ENCODE data around the gene SLC19A1.

SLC19A1 gene

GRCh38 chr21:45580576-45581321 lies 38.5 kb upstream of the SLC19A1 start:
- Histone ChIP-seq H3K9me3 (ENCODE audit: control insufficient read depth, insufficient read depth, low read length) (peaks cover 4% of the 10 kb centered on the region), H3K4me1 (ENCODE audit: insufficient read depth, low read length) (no peaks in the 10 kb centered on the region), H3K36me3 (ENCODE audit: insufficient read depth, low read length) (no peaks in the 10 kb centered on the region), H3K9ac (ENCODE audit: low read depth, low read length) (no peak overlapping the region)

- H3K9ac ChIP-seq (ENCODE audit: low read depth, low read length): no peak overlapping the region
- H3K36me3 ChIP-seq (ENCODE audit: insufficient read depth, low read length): no peaks in the 10 kb centered on the region
- H3K4me1 ChIP-seq (ENCODE audit: insufficient read depth, low read length): no peaks in the 10 kb centered on the region
- peaks cover 4% of the 10 kb centered on the region for H3K9me3 ChIP-seq (ENCODE audit: control insufficient read depth, insufficient read depth, low read length)
These were observed 37.9 kb upstream of the SLC19A1 start for GRCh38 chr21:45580181-45580575.

GRCh38 chr21:45579383-45580180 lies 37.3 kb upstream of the SLC19A1 start:
- Histone ChIP-seq H3K36me3 (ENCODE audit: insufficient read depth, low read length) (no peaks in the 10 kb centered on the region), H3K9ac (ENCODE audit: low read depth, low read length) (no peak overlapping the region), H3K9me3 (ENCODE audit: control insufficient read depth, insufficient read depth, low read length) (peaks cover 4% of the 10 kb centered on the region), H3K4me1 (ENCODE audit: insufficient read depth, low read length) (no peaks in the 10 kb centered on the region; the same call in 1 of the 2 replicates)

- H3K9ac ChIP-seq (ENCODE audit: low read depth, low read length): no peak overlapping the region
- H3K9me3 ChIP-seq (ENCODE audit: control insufficient read depth, insufficient read depth, low read length): peaks cover 4% of the 10 kb centered on the region
These were observed 36.7 kb upstream of the SLC19A1 start for GRCh38 chr21:45578811-45579381.

GRCh38 chr21:45578176-45578801 lies 36.0 kb upstream of the SLC19A1 start:
- no peaks in the 10 kb centered on the region for H3K36me3 ChIP-seq (ENCODE audit: insufficient read depth, low read length)
- H3K9me3 ChIP-seq (ENCODE audit: control insufficient read depth, insufficient read depth, low read length): peaks cover 4% of the 10 kb centered on the region
- H3K4me1 ChIP-seq (ENCODE audit: insufficient read depth, low read length): no peaks in the 10 kb centered on the region; the same call in 1 of the 2 replicates
- no peak overlapping the region for H3K9ac ChIP-seq (ENCODE audit: low read depth, low read length)

More at GRCh38 chr21:45578811-45579381, 36.7 kb upstream of the SLC19A1 start:
- H3K4me1 ChIP-seq (ENCODE audit: insufficient read depth, low read length): no peaks in the 10 kb centered on the region; the same call in 1 of the 2 replicates
- no peaks in the 10 kb centered on the region for H3K36me3 ChIP-seq (ENCODE audit: insufficient read depth, low read length)

GRCh38 chr21:45577801-45578175 lies 35.5 kb upstream of the SLC19A1 start:
- H3K4me1 ChIP-seq (ENCODE audit: insufficient read depth, low read length): no peaks in the 10 kb centered on the region; the same call in 1 of the 2 replicates
- H3K9me3 ChIP-seq (ENCODE audit: control insufficient read depth, insufficient read depth, low read length): no peaks in the 10 kb centered on the region; the same call in 1 of the 2 replicates
- no peaks in the 10 kb centered on the region for H3K36me3 ChIP-seq (ENCODE audit: insufficient read depth, low read length)
- no peak overlapping the region for H3K9ac ChIP-seq (ENCODE audit: low read depth, low read length)

- H3K4me1 ChIP-seq (ENCODE audit: insufficient read depth, low read length): no peaks in the 10 kb centered on the region; the same call in 1 of the 2 replicates
- H3K9me3 ChIP-seq (ENCODE audit: control insufficient read depth, insufficient read depth, low read length): no peaks in the 10 kb centered on the region
- no peak overlapping the region for H3K9ac ChIP-seq (ENCODE audit: low read depth, low read length)
- H3K36me3 ChIP-seq (ENCODE audit: insufficient read depth, low read length): no peaks in the 10 kb centered on the region
These were observed 34.8 kb upstream of the SLC19A1 start for GRCh38 chr21:45576838-45577737.

GRCh38 chr21:45575993-45576837 lies 34.0 kb upstream of the SLC19A1 start:
- Histone ChIP-seq H3K9me3 (ENCODE audit: control insufficient read depth, insufficient read depth, low read length) (no peaks in the 10 kb centered on the region), H3K9ac (ENCODE audit: low read depth, low read length) (no peak overlapping the region), H3K4me1 (ENCODE audit: insufficient read depth, low read length) (no peaks in the 10 kb centered on the region; the same call in 1 of the 2 replicates), H3K36me3 (ENCODE audit: insufficient read depth, low read length) (no peaks in the 10 kb centered on the region)

- H3K9me3 ChIP-seq (ENCODE audit: control insufficient read depth, insufficient read depth, low read length): no peaks in the 10 kb centered on the region
- H3K36me3 ChIP-seq (ENCODE audit: insufficient read depth, low read length): no peaks in the 10 kb centered on the region
- no peaks in the 10 kb centered on the region; the same call in 1 of the 2 replicates for H3K4me1 ChIP-seq (ENCODE audit: insufficient read depth, low read length)
- no peak overlapping the region for H3K9ac ChIP-seq (ENCODE audit: low read depth, low read length)
These were observed 33.2 kb upstream of the SLC19A1 start for GRCh38 chr21:45575304-45575992.

GRCh38 chr21:45574691-45575090 lies 32.5 kb upstream of the SLC19A1 start:
- H3K4me1 ChIP-seq (ENCODE audit: insufficient read depth, low read length): no peaks in the 10 kb centered on the region; the same call in 1 of the 2 replicates
- H3K9ac ChIP-seq (ENCODE audit: low read depth, low read length): no peak overlapping the region

GRCh38 chr21:45574081-45574501 lies 31.9 kb upstream of the SLC19A1 start:
- Histone ChIP-seq H3K9ac (ENCODE audit: low read depth, low read length) (no peak overlapping the region), H3K4me1 (ENCODE audit: insufficient read depth, low read length) (no peaks in the 10 kb centered on the region; the same call in 1 of the 2 replicates), H3K9me3 (ENCODE audit: control insufficient read depth, insufficient read depth, low read length) (no peaks in the 10 kb centered on the region), H3K36me3 (ENCODE audit: insufficient read depth, low read length) (no peaks in the 10 kb centered on the region)

More at GRCh38 chr21:45574691-45575090, 32.5 kb upstream of the SLC19A1 start:
- Histone ChIP-seq H3K9me3 (ENCODE audit: control insufficient read depth, insufficient read depth, low read length) (no peaks in the 10 kb centered on the region), H3K36me3 (ENCODE audit: insufficient read depth, low read length) (no peaks in the 10 kb centered on the region)

GRCh38 chr21:45573452-45574035 lies 31.3 kb upstream of the SLC19A1 start:
- no peaks in the 10 kb centered on the region; the same call in 1 of the 2 replicates for H3K4me1 ChIP-seq (ENCODE audit: insufficient read depth, low read length)
- H3K9ac ChIP-seq (ENCODE audit: low read depth, low read length): no peak overlapping the region
- no peaks in the 10 kb centered on the region for H3K9me3 ChIP-seq (ENCODE audit: control insufficient read depth, insufficient read depth, low read length)
- H3K36me3 ChIP-seq (ENCODE audit: insufficient read depth, low read length): no peaks in the 10 kb centered on the region

Data from ES-I3 (cell line).